Stimulated activated CD8-positive, alpha-beta memory T cell treated with anti-CD3 and anti-CD28 coated beads, Interleukin-15, amount 100 ng/mL, for 24 hours (primary cell): ENCODE data around the gene LDB3.

ENCODE experiments used
- DNase-seq: peaks from one replicate; pipeline ENCODE4 v3.0.0-alpha.2; 2020; ENCODE audit warnings: low read depth

LDB3 gene

DNA sequence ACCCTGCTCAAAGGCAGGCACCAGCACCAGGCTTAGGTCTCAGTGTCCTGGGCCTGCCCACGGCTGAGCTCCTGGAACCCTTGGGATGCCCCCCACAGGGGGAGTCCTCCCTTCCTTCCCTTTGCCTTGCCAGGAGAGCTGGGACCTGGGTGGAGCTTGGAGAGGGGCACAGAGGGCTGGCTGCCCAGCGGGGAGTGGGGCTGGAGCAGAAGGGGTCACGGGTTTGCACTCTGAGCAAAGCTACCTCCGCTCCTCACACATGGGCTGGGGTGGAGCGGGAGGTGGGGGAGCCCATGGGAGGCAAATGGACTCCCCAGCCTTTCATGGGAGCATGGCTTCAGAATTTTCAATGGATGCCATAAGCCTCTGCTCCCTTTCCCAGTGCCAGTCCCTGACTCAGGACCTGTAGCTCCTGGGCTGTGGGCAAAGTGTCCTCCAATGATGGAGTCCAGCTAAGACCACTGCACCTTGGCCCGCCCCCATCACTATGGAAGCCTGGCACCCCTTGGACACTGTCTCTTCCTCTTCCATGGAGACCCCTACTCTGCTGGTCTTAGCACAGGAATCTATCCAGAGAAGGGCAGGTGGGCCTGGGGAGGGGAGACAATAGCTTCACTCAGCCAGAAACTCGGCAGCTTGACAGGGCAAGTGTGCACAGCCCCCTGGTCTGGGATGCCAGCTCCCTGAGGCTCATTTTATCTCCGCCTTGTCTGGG lies 39.9 kb downstream of the LDB3 start:
- no peak for DNase-seq

DNA sequence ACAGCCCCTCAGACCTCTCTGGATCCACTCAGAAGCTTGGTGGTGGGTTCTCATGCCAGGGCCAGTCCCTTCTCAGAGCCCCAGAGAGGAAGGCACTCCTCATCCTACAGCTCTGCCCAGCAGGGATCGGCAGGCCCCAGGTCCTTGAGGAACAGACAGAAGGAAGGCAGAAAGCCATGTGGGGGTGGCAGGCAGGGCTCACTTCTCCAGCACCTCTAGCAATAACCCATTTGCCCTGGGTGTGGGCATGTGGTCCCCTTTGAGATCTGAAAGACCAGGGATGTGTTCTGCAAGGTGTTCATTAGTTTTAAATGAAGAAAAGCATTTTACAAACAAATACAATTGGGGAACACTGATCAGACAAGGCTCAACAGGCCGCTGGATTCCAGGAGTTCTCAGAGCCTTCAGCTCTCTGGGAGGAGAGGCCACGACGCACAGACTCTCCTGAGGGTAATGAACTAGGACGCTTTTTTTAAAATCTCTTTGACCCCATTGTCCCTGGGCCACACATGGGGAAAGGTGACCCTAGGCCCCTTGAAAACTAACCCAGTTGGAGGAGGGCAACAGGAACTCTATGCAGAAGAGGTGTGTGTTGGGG lies 40.6 kb downstream of the LDB3 start:
- DNase-seq: no peak

DNA sequence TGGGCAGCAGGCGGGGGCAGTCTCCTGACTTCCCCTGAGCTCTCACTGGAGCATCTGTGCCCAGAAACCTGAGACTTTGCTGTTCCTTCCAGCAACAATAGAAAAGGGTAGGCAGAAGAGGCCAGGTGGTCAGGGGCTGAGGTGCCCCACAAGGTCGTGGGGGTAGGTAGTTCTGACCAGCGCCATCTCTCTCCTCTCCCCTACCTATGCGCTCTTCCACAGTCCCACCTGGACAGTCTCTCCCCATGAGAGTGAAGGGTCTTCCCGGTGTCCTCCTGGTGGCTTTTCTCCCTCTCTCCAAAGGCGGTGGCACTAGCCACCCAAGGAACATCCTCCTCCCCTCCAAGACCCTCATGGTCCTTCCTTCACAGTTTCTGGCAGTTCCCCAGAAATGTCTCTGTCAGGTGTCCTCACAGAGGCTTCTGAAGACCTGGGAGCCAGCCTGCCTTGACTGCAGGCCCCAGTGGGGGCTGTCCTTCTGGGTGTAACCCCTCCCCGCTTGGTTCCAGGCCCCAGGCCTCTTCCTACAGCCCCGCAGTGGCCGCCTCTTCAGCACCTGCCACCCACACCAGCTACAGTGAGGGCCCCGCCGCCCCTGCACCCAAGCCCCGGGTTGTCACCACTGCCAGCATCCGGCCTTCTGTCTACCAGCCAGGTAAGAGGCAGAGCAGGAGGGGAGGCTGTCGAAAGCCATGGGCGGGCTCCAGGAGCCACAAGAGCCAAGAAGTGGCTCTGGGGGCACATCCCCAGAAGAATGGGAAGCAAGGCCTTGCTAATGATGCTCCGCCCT lies 41.3 kb downstream of the LDB3 start:
- no peak for DNase-seq

DNA sequence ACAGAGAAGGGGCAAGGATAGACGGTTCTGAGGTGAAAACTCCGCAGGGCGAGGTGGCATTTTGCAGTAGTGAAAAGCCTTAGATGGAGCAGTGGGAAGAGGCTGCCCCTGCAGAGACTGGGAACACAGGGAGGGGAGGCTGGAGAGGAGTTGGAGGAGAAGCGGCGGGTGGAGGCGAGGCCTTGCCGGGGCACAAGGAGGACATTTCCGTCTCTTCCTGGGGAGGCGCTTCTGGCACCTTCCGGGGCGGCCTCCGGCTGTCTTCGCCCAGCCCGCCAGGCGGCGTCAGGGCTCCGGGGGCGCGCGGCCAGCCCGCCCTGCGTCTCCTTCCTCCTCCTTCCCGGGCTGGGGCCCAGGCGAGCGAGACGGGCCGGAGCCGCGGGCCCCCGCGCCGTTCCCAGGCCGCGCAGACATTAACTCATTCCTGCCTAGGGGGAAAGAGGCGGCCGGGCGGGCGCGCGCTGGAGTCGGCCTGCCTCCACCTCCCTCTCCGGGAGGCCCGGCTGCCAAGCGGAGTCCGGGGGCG lies 42.7 kb downstream of the LDB3 start:
- DNase-seq: peak; percentile 65

DNA sequence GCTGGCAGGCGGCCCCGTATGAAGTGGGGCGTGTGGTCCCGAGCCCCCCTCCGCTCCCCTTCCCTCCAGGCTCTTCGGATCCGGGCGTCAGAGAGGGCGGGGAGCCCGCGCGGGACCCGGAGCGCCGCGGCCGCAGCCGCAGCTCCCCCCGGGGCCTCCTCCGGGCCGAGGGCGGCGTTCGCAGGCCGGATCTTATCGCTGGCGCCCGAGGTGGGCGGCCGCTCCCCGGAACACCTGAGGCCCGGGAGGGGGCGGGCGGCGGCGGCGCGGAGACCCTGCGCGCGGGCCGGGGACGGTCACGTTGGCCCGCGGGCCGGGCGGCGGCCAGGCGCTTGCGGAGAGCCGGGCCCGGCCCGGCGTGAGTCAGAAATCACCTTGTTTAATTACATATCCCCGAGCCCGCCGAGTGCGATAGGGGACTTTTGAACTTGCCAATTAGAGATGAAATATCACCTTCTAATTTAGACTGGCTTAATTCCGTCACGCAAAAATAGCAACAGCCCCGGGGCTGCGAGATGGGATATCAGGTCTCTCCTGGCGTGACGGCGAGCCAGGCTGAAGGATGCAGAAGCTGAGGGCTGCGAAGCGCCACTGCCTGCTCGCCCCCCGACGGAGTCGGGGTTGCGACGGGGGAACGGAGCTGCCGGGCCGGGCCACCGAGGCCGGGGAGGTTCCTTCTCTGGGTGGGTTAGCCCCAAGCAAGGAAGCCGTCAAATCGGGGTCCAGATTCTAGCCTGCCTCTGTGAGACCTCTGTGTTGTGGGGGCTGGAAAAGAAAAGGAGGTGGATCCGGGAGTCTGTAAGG lies 43.4 kb downstream of the LDB3 start:
- DNase-seq: peak; percentile 23

DNA sequence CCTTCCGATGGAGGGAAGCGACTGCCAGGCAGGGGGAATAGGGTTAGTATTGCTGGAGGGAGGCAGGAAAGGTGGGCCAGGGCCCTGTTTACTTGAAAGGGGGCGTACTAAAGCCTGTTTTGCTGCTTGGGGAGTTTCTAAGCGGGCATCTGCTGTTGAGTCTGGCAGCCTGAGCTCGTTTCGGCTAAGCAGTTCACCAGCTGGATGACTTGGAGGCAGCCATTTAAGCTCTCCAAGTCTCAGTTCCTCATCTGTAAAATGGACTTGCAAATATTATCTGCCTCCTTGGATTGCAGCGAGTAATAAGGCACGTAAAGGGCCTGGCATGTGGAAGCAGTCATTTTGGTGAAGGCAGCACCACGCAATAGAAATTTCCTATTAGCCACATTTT lies 44.0 kb downstream of the LDB3 start:
- no peak for DNase-seq

DNA sequence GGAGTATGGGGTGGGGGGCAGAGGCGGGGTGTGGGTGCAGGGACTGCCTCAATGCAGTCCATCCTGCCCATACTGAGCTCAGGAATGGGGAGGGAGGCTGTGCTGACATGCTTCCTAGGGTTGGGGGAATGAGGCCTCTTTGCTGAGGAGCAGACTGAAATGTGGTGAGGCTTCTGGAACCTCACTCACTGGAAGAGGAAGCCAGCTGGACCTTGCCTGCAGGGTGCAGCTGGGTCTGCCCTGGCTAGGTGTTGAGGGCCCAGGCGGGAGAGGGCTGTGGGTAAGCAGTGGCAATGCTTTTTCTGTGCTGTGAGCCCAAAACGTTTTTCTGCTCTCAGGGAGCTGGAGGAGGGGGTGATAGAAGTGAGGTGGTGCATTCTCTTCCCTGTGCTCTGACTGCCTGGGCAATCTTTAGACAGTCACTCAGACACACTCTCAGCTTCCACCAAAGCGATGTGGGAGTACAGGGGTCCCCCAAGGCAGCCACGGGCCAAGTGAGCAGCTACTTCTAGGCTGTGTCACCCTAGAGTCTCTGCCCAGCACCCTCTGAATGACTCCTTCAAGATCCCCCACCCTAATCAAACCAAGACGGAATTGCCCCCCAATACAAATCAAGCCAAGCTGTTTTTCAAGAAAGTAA lies 47.0 kb downstream of the LDB3 start:
- no peak for DNase-seq

DNA sequence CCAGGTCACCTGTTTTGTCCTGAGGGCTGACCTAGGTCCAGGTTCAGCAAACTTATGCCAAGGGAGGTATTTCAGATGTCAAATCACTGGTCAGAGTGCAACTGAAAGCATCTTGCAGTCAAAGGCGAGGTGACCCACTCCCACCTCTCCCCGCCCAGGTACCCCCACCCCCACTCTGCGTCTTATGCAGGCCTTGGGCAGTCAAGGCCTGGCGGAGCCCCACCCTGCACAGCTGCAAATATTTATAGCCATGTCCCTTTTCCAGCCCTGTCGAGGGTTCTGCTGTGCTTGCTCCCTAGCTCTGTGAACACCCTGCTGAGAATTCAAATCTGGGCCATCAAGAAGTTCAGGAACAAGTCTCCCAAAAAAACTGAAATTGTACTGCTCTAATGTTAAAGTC lies 47.5 kb downstream of the LDB3 start:
- no peak for DNase-seq

DNA sequence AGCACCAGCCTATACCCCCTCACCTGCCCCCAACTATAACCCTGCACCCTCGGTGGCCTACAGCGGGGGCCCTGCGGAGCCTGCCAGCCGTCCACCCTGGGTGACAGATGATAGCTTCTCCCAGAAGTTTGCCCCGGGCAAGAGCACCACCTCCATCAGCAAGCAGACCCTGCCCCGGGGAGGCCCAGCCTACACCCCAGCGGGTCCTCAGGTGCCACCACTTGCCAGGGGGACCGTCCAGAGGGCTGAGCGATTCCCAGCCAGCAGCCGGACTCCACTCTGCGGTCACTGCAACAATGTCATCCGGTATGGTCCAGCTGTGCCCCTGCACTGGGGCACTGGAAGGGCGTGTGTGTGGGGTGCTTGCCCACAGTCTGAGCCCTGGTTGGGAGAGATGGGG lies 48.2 kb downstream of the LDB3 start:
- DNase-seq: no peak

DNA sequence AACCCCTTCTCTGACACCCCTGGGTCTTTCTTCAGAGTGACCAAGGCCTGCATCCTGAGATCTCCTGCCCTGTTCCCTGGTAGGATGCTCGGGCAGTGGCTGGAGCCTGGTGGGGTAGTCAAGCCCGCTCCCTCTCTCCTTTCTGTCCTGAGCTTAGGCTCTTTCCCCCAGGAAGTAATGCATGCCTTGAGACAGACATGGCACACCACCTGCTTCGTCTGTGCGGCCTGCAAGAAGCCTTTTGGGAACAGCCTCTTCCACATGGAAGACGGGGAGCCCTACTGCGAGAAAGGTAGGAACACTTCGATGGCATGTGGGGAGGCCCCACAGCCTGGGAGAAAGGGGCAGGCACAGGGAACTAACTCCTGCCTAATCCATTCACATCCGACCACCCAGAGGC lies 50.2 kb downstream of the LDB3 start:
- no peak for DNase-seq

DNA sequence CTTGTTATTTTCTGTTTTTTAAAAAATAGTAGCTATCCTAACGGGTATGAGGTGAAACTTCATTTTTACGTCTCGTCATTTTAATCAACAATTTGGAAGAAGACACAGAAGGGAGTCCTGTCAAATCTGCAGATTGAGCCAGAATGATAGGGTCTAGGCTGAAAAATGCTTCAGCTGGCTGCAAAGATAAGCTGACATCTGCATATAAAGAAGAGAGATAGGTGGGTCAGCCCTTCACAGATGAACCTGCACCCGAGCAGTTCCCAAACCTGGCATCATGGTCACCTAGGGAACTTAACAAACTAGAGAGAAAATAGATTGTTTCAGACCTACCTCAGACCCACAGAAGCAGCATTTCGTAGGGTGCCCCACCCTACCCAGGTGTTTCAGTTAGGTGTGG lies 52.9 kb downstream of the LDB3 start:
- no peak for DNase-seq

DNA sequence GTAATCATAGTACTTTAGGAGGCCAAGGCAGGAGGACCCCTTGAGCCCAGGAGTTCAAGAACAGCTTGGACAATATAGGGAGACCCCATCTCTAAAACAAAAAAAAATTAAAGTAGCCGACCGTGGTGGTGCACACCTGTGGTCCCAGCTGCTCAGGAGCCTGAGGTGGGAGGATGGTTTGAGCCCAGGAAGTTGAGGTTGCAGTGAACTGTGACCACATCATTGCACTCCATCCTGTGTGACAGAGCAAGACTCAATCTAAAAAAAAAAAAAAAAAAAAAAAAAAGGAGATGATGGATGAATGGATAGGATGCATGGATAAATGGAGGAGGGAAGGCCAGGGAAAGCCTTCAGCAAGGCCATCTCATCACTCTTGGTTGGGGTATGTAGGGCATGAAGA lies 54.7 kb downstream of the LDB3 start:
- no peak for DNase-seq

DNA sequence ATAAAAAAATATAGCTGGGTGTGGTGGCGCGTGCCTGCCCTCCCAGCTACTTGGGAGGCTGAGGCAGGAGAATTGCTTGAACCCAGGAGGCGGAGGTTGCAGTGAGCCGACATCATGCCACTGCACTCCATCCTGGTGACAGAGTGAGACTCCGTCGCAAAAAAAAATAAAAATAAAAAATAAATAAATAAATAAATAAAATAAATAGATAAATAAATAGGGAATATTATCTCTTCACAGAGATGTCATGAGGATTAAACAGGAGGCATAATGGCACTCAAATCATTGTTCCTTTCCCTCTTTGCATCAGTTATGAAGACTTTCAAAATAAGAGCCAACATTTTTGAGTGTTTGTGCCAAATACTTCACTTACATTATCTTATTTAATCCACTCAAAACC lies 56.1 kb downstream of the LDB3 start:
- DNase-seq: no peak

DNA sequence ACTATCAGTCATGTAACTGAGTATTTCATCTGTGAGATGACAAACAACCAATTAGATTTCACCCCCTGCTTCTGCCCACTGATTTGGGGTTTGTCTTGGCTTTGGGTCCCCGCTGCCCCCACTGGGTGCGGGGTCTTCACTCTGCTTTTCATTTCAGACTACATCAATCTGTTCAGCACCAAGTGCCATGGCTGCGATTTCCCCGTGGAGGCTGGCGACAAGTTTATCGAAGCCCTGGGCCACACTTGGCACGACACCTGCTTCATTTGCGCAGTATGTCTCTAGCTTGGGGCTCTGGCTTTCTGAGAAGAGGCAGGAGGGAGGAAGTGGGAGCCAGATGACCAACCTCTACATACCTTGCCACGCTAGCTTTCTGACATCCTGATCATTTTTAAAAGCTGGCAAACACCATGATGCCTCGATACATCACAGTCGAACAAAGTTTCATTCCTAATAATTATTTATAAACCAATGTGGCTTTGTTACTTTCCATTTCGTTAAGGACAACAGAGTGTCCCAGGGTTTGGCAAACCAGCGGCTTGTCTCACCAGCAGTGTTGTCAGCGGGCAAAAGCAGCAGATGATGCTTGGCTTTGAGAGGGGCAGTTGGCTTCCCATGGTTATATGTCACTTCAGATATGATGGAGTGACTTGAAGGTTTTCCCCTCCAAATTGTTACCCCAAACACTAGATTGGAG lies 57.8 kb downstream of the LDB3 start:
- DNase-seq: no peak

DNA sequence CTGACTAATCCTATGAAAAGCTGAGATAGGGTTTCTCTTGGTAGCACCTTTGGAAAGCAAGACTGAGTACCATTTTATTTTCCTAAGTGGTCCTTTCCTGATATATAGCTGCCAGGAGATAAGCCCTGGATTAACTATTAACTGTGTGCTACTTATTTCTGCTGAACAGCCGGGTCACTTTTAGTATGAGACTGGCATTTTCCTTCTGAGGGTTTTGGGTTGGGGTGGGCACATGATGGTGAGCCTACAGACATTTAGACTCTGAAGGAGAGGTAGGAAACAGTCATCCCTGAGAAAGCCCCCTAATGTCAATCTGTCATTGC lies 58.3 kb downstream of the LDB3 start:
- no peak for DNase-seq

DNA sequence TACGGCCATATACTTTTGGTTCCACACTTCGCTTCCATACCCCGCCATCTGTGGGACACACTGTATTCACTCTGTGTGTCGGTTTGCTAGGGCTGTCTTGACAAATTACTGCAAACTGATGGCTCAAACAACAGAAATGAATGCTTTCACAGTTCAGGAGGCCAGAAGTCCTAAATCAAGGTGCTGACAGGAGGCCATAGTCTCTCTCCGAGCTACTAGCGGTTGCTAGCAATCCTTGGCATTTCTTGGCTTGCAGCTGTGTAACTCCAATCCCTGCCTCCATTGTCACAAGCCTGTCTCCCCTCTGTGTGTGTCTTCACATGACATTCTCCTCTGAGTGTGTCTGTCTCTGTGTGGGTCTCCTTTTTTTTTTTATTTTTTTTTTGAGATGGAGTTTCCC lies 59.2 kb downstream of the LDB3 start:
- DNase-seq: no peak

DNA sequence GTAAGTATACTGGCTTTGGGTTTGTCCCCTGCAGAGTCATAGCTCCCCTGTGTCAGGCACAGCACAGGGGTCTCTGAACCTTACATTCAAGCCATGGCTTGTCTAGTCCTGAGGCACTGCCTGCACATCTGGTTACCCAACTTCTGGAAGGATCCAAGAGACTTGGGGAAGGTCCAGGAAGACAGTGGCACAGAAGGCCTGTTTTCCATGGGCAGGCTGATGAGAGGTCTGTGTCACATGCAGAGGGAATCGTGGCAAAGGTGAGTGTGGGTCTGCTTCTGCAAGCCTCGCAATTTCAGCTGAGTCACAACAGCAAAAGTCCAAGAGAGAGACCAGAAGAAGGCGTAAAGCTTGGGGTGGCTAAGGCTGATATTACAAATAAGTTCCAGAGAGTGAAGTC lies 59.7 kb downstream of the LDB3 start:
- DNase-seq: no peak

DNA sequence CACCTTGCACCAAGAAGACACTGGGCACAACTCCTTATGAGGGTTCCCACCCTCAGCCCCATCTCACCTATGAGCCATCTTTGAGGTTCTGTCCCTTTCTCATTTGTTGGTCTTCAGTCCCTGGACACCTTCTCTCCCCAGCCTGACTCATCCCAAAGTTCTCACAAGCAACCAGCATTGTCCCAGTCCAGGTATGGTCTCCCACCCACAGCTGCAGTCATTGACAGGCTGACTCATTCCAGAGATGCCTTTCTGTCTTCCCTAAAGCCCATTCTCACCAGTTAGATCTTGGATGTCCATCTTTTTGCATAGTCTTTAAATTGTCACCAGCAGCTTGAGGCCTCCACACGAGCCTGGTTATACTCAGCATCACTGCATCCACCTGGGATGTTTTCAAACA lies 61.4 kb downstream of the LDB3 start:
- no peak for DNase-seq

DNA sequence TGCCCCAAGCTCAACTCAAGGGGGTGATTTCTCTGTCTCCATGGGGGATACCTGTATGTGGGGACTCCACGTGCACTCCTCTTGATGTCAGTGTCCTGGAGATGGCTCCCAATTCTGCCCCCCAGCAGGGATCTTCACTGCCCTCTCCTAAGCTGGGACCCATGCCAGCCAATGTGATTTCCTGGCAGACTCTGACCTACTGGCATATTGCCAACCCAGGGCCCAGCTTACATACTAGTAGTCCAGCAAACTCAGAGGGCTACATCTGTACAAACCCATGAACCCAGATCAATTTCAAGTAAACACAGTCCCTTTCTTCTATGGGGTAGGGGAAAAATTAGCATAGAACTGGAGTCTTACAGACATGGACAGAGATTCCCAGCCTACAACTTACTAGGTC lies 61.9 kb downstream of the LDB3 start:
- DNase-seq: no peak

DNA sequence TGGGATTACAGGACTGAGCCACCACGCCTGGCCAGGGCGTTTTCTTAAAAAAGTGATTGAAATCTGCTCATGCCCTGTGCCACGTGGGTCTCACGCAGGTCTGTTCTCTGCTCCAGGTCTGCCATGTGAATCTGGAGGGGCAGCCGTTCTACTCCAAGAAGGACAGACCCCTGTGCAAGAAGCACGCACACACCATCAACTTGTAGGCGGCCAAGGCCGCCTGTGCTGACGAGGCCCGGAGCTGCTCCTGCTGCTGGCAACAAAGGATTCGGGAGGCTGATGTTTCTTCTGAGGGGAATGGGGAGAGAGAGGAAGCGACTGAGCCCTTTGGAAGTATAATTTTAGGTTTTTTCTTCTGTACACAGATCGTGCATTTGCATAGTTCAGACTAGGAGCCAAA lies 64.5 kb downstream of the LDB3 start:
- DNase-seq: no peak

DNA sequence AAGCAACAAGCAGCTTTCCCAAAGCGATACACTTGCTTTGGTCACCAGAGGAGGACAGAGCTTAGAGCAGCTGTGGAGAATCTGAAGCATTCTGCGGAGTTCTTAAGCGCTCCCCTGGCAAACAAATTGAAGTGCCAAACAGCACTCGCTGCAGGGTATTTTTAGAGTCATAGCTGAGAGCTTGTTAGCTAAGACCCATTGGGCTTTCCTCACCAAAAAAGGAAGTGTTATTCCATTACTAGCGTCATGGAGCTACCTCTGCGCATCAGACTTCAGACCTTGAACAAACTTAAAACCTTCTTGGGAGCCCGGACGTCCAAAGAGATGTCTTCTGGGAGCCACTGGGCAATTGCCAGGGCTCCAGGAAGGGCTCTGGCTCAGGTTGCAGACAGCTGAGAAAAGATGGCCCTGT lies 65.0 kb downstream of the LDB3 start:
- DNase-seq: no peak
